8988T (cell line): Measurements from ENCODE around the gene TOP3B.

ENCODE experiments used
- DNase-seq: peaks from one replicate; pipeline ENCODE4 v3.0.0; 2011

The TOP3B gene

GRCh38 chr22:21961886-21962654, 20.5 kb downstream of the TOP3B start:
- DNase-seq: no peak

DNA sequence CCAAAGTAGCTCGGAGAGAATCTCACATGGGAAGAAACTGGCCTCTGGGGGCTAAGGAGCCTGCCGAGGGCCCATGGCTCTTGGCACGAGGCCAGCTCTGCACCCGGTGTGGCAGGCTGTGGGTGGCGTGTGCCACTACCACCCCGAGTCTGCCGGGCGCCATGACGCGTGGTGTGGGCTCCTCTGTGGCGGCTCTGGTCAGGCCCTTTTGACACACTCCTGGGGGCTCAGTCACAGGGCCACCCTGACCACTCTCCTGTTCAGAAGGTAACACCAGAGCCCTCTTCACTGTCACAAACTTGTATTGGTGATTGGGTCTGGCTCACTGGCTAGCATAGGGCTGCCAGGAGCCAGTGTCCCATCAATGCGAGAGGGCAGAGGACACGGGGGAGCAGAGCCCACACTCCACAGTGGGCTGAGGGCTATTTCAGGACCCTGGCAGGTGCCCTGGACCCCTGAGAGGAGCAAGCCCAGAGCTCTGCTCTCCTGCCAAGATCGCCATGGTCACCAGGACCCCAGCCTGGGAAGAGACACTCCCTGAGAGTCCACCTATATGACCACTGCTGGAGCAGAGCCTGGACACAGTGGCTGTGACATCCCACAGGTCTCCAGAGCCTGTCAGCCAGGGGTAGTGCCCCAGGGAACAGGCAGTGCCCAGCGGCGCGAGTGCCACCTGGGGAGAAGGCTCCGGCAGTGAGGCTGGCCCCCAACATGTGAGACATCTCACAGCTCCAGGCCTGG, 21.3 kb downstream of the TOP3B start:
- DNase-seq: no peak

DNA sequence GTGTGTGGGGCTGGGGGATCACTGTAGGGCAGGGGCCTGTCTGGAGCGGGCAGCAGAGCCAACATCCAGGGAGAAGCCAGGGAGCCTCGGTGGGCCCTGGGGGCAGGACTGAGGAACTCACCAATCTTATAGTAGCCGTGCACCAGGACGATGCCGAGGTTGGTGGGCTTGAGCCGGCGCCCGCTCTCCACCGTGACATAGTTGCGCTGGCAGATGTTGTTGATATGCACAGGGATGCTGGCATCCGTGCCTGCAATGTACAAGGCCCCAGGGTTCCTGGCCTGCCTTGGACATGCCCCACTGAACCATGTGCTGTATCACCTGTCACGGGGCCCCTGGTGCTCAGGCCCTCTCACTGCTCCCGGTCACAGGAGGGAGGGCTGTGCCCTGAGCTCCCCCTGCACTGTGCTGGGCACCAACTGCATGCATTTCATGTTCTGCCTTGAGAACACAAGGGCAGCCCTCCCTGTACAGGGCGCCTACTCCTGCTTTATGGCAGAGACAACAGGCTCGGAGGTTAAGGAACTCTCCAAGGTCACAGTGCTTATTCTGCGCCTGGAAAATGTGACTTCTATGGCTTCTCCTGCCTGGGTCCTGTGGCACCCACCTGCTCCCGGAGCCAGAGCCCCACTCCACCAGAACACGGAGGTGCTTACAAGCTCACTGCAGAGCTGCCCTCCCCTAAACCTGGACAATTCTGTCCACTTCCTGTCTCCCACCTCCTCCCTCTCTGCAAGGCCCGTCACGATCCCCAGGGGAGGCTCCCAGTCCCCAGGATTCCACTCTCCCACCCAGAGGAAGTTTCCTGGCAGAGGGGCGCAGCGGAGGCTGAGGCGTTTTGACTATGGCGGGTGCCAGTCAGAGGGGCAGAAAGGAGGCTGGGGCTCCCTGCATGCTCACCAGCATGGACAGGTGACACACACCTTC, 22.1 kb downstream of the TOP3B start:
- no peak for DNase-seq

DNA sequence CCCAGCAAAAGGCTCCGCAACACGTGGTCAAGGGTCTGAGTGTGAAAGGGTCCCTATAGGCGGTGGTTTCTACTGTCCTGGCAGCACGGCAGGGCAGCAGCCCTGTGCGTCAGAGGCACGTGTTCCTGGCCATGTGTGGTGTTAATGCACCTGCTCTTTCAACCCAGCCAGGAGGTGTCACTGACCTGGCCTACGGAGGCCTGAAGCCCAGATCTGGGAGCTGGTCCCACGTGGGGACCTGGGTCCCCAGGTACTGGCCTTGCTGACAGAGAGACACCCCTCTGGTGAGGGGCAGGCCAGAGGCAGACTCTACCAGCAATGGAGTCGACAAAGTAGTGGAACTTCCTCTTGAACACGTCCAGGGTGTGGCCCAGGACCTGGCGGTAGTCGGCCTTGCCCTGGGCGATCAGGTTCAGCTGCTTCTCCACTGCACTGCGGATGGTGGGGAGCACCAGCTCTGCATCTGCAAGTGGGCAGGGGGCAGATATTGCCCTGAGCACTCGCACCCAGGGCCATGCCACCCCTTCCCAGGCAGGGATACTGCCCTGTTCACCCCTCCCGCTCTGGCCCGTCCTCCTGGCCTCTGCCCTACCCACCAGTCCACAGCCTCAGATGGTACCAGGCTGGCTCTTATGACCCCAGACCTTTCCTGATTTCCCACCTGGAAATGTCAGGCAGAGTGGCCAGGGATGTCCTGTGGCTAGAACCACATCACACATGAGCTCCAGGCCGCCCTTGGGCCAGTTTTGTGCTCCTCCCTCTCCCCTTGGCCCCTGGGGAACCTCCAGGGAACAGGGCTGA, 23.1 kb downstream of the TOP3B start:
- no peak for DNase-seq

DNA sequence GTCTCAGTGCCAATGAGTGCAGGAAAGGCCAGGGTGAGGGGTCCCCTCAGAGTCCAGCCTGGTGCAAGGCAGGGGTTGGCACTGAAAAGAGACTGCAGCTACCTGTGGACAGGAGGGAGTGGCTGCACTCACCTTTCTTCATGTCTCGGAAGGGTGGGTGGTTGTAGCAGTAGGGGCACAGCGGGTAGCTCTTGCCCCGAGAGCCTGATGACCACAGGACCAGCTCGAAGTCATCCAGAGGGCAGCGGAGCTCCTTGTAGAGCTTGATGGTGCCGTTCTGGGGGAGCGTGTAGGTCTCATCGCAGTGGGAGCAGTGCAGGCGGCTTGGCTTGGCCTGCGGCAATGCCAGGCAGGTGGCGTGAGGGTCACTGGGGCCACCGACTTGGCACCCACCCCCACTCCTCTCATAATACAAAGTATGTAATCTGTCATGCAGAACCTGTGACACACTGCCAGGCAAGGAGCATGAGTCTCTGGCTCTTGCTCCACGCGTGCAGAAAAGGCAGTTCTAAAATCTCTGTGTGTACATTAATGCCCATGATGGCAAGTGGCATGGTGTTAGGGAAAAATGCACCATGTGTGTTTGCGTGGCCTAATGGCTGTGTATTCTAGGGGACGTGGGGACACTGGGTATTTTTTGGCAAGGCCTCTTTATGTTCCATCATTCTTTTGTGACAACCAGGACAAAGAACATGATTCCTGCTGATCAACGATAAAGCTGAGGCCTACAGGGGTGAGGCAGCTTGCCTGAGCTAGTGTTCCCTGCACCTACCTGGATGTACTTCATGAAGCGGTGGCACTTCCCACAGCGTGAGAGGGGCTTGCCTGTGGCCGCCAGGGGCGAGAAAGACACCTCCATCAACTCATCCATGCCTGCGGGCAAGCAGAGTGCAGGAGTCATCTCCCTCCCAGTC, 24.0 kb downstream of the TOP3B start:
- no peak for DNase-seq

DNA sequence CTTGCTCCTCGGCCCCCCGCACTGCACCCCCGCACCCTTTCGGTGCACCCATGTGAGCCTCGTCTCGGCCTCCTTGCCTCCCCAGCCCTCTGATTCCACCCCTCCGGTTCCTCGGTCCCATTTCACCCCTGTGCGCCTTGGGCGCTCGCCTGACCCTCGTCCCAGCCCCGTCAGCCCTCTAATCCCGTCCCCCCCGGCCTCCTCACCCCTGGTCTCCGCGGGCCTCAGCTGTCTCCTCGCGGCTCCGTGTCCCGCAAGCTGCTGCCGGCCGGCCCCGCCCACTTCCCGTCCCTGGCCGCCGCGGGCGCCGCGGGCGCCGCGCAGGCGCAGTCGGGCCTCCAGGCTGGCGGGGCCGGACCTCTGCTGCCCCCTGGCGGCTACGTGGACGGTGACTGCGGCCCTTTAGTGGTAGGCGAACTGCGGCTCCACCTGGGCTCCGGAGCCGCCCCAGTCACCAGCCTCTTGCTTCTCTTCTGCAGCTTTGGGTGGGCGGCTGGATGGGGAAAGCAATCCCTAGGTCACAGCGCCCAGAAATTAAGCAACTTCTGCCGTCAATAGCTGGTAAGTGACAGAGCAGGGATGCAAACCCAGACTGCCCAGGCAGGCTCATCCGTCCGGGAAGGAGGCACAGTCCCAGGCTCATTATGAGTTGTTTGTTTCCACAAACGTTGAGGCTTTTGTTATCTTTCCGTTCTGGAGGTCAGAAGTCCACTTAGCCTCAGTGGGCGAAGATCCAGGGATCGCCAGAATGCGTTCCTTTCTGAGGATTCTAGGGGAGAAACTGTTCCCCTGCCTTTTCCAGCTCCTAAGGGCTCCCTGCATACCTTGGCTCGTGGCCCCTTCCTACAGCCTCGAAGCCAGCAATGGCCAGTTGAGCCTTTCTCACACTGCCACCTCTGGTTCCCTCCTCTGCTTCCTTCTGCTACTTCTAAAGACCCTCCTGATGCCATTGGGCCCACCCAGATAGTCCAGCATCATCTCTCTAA, 29.7 kb downstream of the TOP3B start, which contains the start of gene PPM1F:
Gene PPM1F, minus strand, starts transcription at position 263 of the 986 bp plus-strand sequence. CDS start 6,800 bp downstream, outside the sequence.
- DNase-seq: peak; percentile 84

GRCh38 chr22:21951931-21952465, 30.6 kb downstream of the TOP3B start:
- no peak for DNase-seq

DNA sequence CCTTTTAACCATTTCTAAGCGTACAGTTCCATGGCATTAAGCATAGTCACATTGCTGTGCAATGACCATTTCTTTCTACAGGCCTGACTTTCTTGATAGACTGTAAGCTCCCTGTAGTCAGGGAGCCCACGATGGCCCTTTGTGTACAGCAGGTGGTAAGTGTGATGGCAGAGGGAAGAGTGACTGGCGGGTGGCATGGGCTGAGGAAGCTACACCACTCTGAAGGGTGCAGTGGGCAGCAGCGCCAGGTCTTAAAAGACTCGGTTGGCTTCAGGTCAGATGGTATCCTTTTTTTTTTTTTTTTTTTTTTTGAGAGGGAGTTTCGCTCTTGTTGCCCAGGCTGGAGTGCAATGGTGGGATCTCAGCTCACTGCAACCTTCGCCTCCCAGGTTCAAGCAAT, 31.5 kb downstream of the TOP3B start:
- no peak for DNase-seq

DNA sequence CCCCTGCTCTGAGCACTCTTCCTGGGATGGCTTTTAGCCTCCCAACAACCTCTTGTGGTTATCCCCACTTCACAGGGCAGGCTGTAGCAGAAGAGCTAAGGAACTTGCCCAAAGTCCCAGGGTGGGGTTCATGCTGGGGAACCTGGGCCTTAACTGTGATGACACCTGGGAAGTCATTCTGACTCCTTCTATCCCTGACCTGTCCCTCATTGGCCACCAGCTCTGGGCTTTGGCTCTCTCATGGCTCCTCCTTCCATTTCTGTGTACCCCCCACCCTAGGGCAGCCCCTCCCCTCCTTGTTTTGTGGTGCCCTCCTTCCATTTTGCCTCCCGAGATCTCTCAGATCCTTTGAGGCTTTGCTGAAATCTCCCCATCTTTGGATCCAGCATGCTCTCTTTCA, 32.6 kb downstream of the TOP3B start:
- DNase-seq: no peak

DNA sequence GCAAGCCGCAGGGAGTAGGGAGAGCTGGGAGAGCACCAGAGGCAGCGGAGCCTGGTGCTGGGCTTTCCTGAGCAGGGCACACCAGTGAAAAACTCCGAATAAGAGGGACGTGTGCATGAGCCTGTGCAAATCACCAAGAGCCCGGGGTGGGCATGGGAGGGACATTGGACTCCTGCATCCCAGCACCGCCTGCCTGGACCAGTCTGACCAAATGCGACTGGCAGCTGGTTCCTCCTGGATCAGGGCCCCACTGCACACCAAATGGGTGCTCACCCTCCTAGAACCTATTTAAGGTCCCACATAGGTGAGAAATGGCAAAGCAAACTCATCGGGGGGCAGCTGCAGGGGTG, 33.0 kb downstream of the TOP3B start:
- no peak for DNase-seq

DNA sequence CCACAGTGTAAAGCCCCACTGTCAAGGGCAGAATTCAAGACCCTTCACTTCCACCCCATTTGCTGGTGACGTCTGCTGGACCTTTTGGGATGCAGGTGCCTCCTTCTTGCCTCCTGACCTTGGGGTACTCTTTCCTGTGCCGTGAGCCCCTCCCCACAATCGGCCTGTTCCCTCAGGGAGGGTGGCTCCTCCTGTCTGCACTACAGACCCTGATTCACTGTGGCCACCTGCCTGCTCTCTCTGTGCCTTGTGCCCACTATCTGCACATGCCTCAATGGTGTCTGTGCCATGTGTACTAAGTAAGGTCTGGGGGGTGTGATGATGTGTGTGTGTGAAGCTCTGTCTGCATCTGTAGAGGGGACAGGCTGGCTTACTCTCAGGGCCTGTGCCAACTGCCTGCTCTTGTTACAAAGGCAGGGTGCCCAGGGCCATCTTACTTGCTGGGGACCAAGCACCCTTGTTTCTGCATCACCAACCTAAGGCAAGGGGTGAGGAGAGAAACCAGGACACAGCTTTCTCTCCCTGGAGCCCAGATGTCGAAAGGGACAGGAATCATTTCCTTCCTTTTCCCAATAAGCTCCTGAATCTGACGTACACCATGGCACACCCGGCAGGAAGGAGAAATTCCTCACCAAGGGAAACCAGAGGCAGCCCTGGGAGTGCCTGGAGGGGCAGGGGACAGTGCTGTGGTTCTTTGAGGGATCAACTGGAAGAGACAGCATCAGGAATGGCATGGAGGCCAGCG, 33.6 kb downstream of the TOP3B start:
- DNase-seq: no peak

DNA sequence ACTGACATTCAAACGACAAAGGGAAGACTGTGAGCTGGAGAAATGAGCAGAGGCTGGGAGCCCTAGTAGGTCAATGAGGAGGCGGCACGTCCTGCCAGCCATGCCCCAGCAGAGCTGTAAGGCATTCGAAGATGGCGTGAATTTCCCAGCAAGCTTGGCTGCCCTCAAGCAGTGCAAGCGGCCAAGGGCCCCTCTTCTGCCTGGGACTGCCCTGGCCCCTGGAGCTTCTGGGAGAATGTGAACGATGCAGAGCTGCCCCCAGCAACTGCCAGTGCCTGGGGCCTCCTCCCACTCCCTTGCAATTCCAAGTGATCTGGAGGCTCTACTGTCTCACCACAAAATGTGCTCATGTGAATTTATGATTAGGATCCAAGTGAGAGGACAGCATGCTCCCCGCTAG, 34.2 kb downstream of the TOP3B start:
- DNase-seq: no peak

GRCh38 chr22:21947040-21948014, 35.3 kb downstream of the TOP3B start:
- DNase-seq: no peak

GRCh38 chr22:21946262-21946925, 36.2 kb downstream of the TOP3B start:
- DNase-seq: no peak

GRCh38 chr22:21945453-21946261, 36.9 kb downstream of the TOP3B start:
- no peak for DNase-seq

DNA sequence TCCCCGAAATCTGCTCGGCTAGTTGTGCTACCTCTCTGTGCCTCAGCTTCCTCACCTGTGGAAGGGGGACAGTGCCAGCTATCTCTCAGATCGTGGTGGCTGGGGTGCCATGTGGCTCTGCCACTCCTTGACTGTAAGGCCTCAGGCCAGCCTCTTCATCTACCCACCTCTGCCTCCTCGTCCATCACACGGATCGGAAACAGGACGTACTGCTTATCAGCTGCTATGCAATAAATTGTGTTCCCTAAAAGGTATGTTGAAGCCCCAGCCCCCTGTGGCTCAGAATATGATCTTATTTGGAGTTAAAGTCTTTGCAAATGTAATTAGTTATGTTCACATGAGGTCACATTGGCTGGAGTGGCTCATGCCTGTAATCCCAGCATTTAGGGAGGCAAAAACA, 37.7 kb downstream of the TOP3B start:
- no peak for DNase-seq
